ENCODE data around the gene VASH1. TPM values are rescaled to one million over a fixed set of nuclear protein-coding genes. Genes with fewer than 3 reads are reported as not detected.
"Not testable (repeated sequence)": the region's sequence is repeated elsewhere in the genome, so short reads cannot be mapped to it uniquely, and the experiment has no call there.

Gene VASH1
- total and polyA plus RNA-seq, 2 of the 13 experiments (the other 11 are each of a cell fraction or from before 2014, with no cell fraction given) = 0.11 to 0.24 TPM

DNA sequence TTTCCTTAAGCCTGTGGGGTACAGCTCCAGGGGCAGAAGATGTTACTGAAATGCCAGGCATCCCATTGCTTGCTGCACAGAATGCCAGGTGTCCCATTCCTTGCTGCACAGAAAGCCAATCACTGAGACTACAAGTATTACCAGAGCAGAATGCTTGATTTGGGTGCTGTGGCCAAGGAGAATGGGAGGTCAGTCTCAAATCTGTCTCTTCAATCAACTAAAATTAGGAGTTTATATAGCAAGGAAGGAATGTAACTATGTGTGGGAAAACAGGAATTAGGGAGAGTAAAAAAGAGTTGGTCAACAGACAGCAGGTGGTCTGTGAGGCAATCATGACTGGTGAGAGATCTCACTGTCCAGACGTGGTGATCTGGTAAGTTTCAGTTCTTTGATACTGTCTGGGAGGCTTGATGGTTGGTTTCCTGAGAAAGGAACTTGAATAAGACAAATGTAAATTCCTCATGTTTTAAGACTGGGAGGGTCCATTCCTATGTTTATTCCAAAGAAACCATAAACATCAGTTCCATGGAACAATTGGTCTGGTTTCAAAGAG, 31.2 kb upstream of the VASH1 start (continued):
- TF ChIP-seq, protein P1, sequence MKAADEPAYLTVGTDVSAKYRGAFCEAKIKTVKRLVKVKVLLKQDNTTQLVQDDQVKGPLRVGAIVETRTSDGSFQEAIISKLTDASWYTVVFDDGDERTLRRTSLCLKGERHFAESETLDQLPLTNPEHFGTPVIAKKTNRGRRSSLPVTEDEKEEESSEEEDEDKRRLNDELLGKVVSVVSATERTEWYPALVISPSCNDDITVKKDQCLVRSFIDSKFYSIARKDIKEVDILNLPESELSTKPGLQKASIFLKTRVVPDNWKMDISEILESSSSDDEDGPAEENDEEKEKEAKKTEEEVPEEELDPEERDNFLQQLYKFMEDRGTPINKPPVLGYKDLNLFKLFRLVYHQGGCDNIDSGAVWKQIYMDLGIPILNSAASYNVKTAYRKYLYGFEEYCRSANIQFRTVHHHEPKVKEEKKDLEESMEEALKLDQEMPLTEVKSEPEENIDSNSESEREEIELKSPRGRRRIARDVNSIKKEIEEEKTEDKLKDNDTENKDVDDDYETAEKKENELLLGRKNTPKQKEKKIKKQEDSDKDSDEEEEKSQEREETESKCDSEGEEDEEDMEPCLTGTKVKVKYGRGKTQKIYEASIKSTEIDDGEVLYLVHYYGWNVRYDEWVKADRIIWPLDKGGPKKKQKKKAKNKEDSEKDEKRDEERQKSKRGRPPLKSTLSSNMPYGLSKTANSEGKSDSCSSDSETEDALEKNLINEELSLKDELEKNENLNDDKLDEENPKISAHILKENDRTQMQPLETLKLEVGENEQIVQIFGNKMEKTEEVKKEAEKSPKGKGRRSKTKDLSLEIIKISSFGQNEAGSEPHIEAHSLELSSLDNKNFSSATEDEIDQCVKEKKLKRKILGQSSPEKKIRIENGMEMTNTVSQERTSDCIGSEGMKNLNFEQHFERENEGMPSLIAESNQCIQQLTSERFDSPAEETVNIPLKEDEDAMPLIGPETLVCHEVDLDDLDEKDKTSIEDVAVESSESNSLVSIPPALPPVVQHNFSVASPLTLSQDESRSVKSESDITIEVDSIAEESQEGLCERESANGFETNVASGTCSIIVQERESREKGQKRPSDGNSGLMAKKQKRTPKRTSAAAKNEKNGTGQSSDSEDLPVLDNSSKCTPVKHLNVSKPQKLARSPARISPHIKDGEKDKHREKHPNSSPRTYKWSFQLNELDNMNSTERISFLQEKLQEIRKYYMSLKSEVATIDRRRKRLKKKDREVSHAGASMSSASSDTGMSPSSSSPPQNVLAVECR (CRISPR knock-in tag; IDR thresholded peaks at IDR 0.05; ENCODE audit: borderline replicate concordance) = no peak

DNA sequence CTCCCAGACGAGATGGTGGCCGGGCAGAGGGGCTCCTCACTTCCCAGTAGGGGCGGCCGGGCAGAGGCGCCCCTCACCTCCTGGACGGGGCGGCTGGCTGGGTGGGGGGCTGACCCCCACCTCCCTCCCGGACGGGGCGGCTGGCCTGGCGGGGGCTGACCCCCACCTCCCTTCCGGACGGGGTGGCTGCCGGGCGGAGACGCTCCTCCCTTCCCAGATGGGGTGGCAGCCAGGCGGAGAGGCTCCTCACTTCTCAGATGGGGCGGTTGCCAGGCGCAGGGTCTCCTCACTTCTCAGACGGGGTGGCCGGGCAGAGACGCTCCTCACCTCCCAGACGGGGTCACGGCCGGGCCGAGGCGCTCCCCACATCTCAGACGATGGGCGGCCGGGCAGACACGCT, 26.8 kb upstream of the VASH1 start:
- CTCF ChIA-PET (ENCODE audit: low intra/inter-chr PET ratio, low total read pairs); intact Hi-C loops (cut with micrococcal nuclease; ENCODE audit: unreplicated experiment); DNase-seq (ENCODE audit: low spot score); BruUV-seq (replicated peaks); H3K27me3 ChIP-seq (ENCODE audit: control insufficient read depth in 1 of 2, insufficient read depth in 2 of 2, low read length in 2 of 2); H3K9ac ChIP-seq (ENCODE audit: insufficient read depth, low read depth, low read length); H3K79me2 ChIP-seq (ENCODE audit: insufficient read depth, low read length); H3K9me3 ChIP-seq (ENCODE audit: low read length); H3K4me1 ChIP-seq (ENCODE audit: insufficient read depth, low read length); H2AFZ ChIP-seq (ENCODE audit: low read length); H3K4me2 ChIP-seq (ENCODE audit: low read depth, low read length); POLR2A ChIA-PET; H4K20me1 ChIP-seq (ENCODE audit: insufficient read depth, low read length); FAIRE-seq; H3K27ac ChIP-seq (ENCODE audit: extremely low read length, insufficient read depth, low read length); H3K4me3 ChIP-seq (replicated peaks in 1 of 3; ENCODE audit: insufficient read depth in 1 of 3, low read depth in 2 of 3, low read length in 3 of 3); ATAC-seq; H3K36me3 ChIP-seq (replicated peaks in 1 of 2; ENCODE audit: control insufficient read depth in 1 of 2, insufficient read depth in 2 of 2, low read length in 2 of 2); in situ Hi-C loops (cut with HindIII; ENCODE audit: extremely low pct_ligation_motif_present, low pct_unique_long_range_greater_than_20kb): not testable (repeated sequence)
- 85% methylated on average over 7 of the region's 31 CpGs for WGBS (ENCODE audit: low lambda C conversion rate)

DNA sequence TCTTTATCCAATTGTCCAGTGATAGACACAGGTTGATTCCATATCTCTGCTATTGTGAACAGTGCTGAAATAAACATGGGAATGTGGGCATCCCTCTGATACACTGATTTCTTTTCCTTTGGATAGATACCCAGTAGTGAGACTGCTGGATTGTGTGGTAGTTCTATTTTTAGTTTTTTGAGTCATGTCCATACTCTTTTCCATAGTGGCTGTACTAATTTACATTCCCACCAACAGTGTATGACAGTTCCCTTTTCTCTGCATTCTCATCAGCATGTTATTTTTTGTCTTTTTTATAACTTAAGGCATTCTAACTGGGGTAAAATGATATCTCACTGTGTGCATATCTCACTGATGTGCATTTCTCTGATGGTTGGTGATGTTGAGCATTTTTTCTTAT, 24.8 kb upstream of the VASH1 start:
- Histone ChIP-seq H3K79me2 (ENCODE audit: insufficient read depth, low read length) (no peaks in the 10 kb centered on the region), H3K36me3 (replicated peaks in 1 of 2; ENCODE audit: control insufficient read depth in 1 of 2, insufficient read depth in 2 of 2, low read length in 2 of 2) (no peaks in the 10 kb centered on the region), H3K9ac (ENCODE audit: insufficient read depth, low read depth, low read length) (no peak overlapping the region), H3K27me3 (ENCODE audit: control insufficient read depth in 1 of 2, insufficient read depth in 2 of 2, low read length in 2 of 2) (no peaks in the 10 kb centered on the region; a peak in 1 of 5 replicates), H3K27ac (ENCODE audit: extremely low read length, insufficient read depth, low read length) (no peak overlapping the region), H4K20me1 (ENCODE audit: insufficient read depth, low read length) (no peaks in the 10 kb centered on the region), H3K4me3 (replicated peaks in 1 of 3; ENCODE audit: insufficient read depth in 1 of 3, low read depth in 2 of 3, low read length in 3 of 3) (no peak overlapping the region), H3K9me3 (ENCODE audit: low read length) (no peaks in the 10 kb centered on the region), H3K4me1 (ENCODE audit: insufficient read depth, low read length) (no peaks in the 10 kb centered on the region), H2AFZ (ENCODE audit: low read length) (no peak overlapping the region), H3K4me2 (ENCODE audit: low read depth, low read length) (no peak overlapping the region)
- DNase-seq (ENCODE audit: low spot score) (no peak), ATAC-seq (no peak), FAIRE-seq (no peak)
- intact Hi-C loops (cut with micrococcal nuclease; ENCODE audit: unreplicated experiment) (no loop called here), in situ Hi-C loops (cut with HindIII; ENCODE audit: extremely low pct_ligation_motif_present, low pct_unique_long_range_greater_than_20kb) (no loop called here)
- CTCF ChIA-PET (ENCODE audit: low intra/inter-chr PET ratio, low total read pairs) = no interaction called here
- POLR2A ChIA-PET = no interaction called here
- TF ChIP-seq, protein P2, sequence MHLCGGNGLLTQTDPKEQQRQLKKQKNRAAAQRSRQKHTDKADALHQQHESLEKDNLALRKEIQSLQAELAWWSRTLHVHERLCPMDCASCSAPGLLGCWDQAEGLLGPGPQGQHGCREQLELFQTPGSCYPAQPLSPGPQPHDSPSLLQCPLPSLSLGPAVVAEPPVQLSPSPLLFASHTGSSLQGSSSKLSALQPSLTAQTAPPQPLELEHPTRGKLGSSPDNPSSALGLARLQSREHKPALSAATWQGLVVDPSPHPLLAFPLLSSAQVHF (CRISPR knock-in tag; IDR thresholded peaks at IDR 0.05) = no peak
- TF ChIP-seq DNMT1 (CRISPR knock-in tag; IDR thresholded peaks at IDR 0.05) (no peak), ZNF234 (CRISPR knock-in tag; conservative IDR thresholded peaks at IDR 0.05) (no peak), YEATS2 (CRISPR knock-in tag; IDR thresholded peaks at IDR 0.05; ENCODE audit: borderline replicate concordance) (no peak)
- no TSS peak for BruUV-seq (replicated peaks)
